H1 (cell line): Measurements from ENCODE around the gene SUSD1. TPM values are rescaled to one million over a fixed set of nuclear protein-coding genes. Genes with fewer than 3 reads are reported as not detected.

Experiments
- CTCF ChIA-PET: fragments of 300-600 bp; sonication (Branson Sonifier 250); formaldehyde crosslinking; loops from one replicate; lab custom pipeline; 2021; ENCODE audit not compliant: partially characterized antibody; lab: Charles Lee
- POLR2A ChIA-PET: fragments of 300-600 bp; sonication (Branson Sonifier 250); formaldehyde crosslinking; loops from one replicate; lab custom pipeline; 2021; ENCODE audit warnings: inconsistent platforms; ENCODE audit not compliant: partially characterized antibody; lab: Charles Lee
- DNase-seq, 2 experiments: peaks; one replicate each; pipeline versions ENCODE4 v3.0.0 to v3.0.0-alpha.2; 2010 to 2022; ENCODE audit warnings: low spot score in 2 of 2, low read depth in 1 of 2, mixed read lengths in 1 of 2
- FAIRE-seq: peaks from 2 replicates; lab custom pipeline; 2011; peaks lifted over from hg19 to GRCh38; lab: Jason Lieb, UNC
- H2AFZ ChIP-seq: 2 replicates; pipeline ENCODE4 v1.8.1; 2012; ENCODE audit warnings: low read length, inconsistent platforms
- H2AK5ac ChIP-seq: 2 replicates; pipeline ENCODE4 v1.6.1; 2013; ENCODE audit warnings: low read depth, low read length
- H2BK120ac ChIP-seq: replicated peaks from 2 replicates; pipeline ENCODE3; 2013; ENCODE audit warnings: low read depth, low read length, inconsistent platforms
- H2BK12ac ChIP-seq: 2 replicates; pipeline ENCODE4 v1.6.1; 2013; ENCODE audit warnings: low read depth, low read length
- H2BK15ac ChIP-seq: 2 replicates; pipeline ENCODE4 v1.6.1; 2013; ENCODE audit warnings: low read length
- H2BK20ac ChIP-seq: 2 replicates; pipeline ENCODE4 v1.6.1; 2013; ENCODE audit warnings: low read length
- H2BK5ac ChIP-seq: 2 replicates; pipeline ENCODE4 v1.6.1; 2013; ENCODE audit warnings: low read depth, low read length
- H3K14ac ChIP-seq: 2 replicates; pipeline ENCODE4 v1.6.1; 2013; ENCODE audit warnings: inconsistent platforms; ENCODE audit not compliant: insufficient read length
- H3K18ac ChIP-seq: 2 replicates; pipeline ENCODE4 v1.6.1; 2013; ENCODE audit warnings: low read length; ENCODE audit errors: extremely low read depth
- H3K23ac ChIP-seq: 2 replicates; pipeline ENCODE4 v1.6.1; 2013; ENCODE audit warnings: inconsistent platforms; ENCODE audit not compliant: insufficient read length
- H3K23me2 ChIP-seq: 2 replicates; pipeline ENCODE4 v1.6.1; 2013; ENCODE audit warnings: low read depth, low read length
- H3K27ac ChIP-seq: 2 replicates; pipeline ENCODE4 v1.6.1; 2011; ENCODE audit warnings: low read depth, low read length, inconsistent platforms
- H3K27me3 ChIP-seq, 4 experiments: replicated peaks in 1 of 4; 1 replicate in 1 of 4; 2 replicates in 3 of 4; pipeline versions ENCODE4 v1.6.1 to v1.8.1; 2011 to 2013; ENCODE audit warnings: low read length in 3 of 4, mild to moderate bottlenecking in 3 of 4, inconsistent platforms in 2 of 4, mixed read lengths in 2 of 4, moderate library complexity in 1 of 4; ENCODE audit not compliant: control insufficient read depth in 3 of 4, insufficient read depth in 3 of 4; ENCODE audit errors: extremely low read depth in 1 of 4
- H3K36me3 ChIP-seq, 4 experiments: 2 replicates each; pipeline versions ENCODE4 v1.6.1 to v1.8.1; 2011 to 2013; ENCODE audit warnings: mild to moderate bottlenecking in 4 of 4, low read length in 3 of 4, moderate library complexity in 2 of 4, control low read depth in 1 of 4, inconsistent platforms in 1 of 4; ENCODE audit not compliant: insufficient read depth in 4 of 4, control insufficient read depth in 2 of 4
- H3K4ac ChIP-seq: replicated peaks from 2 replicates; pipeline ENCODE3; 2013; ENCODE audit warnings: low read length, low read depth, mixed read lengths, inconsistent platforms; ENCODE audit not compliant: insufficient read length
- H3K4me1 ChIP-seq, 4 experiments: replicated peaks in 1 of 4; 1 replicate in 1 of 4; 2 replicates in 3 of 4; pipeline versions ENCODE4 v1.6.1 to v1.8.1; 2011 to 2013; ENCODE audit warnings: low read length in 3 of 4, inconsistent platforms in 2 of 4, mixed read lengths in 1 of 4; ENCODE audit not compliant: insufficient read depth in 4 of 4, control insufficient read depth in 3 of 4
- H3K4me2 ChIP-seq, 2 experiments: 2 replicates each; pipeline versions ENCODE4 v1.6.1 to v1.8.1; 2011 to 2013; ENCODE audit warnings: low read depth in 2 of 2, low read length in 2 of 2, control low read depth in 1 of 2, inconsistent platforms in 1 of 2, mild to moderate bottlenecking in 1 of 2; ENCODE audit not compliant: insufficient read depth in 1 of 2
- H3K4me3 ChIP-seq, 4 experiments: fragments of 200-600, 300-600 bp in 1 of 4; sonication (generic), shearing (Covaris generic), sonication (Bioruptor Twin) in 1 of 4; 2 replicates each; pipeline versions ENCODE4 v1.5.1 to v1.8.1; 2011 to 2016; ENCODE audit warnings: low read length in 4 of 4, low read depth in 3 of 4, control low read depth in 2 of 4, inconsistent platforms in 2 of 4, mild to moderate bottlenecking in 2 of 4, mixed read lengths in 1 of 4, moderate library complexity in 1 of 4; ENCODE audit not compliant: insufficient read depth in 2 of 4; ENCODE audit errors: extremely low read depth in 1 of 4
- H3K56ac ChIP-seq: replicated peaks from 2 replicates; pipeline ENCODE3; 2013; ENCODE audit warnings: low read depth, mild to moderate bottlenecking, mixed read lengths, low read length, inconsistent platforms; ENCODE audit not compliant: insufficient read length
- H3K79me1 ChIP-seq: 2 replicates; pipeline ENCODE4 v1.6.1; 2013; ENCODE audit warnings: low read depth, low read length, control low read depth
- H3K79me2 ChIP-seq, 2 experiments: 2 replicates each; pipeline versions ENCODE4 v1.6.1 to v1.8.1; 2012 to 2013; ENCODE audit warnings: low read length in 2 of 2, mild to moderate bottlenecking in 2 of 2, inconsistent platforms in 1 of 2; ENCODE audit not compliant: insufficient read depth in 2 of 2, control insufficient read depth in 1 of 2
- H3K9ac ChIP-seq, 4 experiments: replicated peaks in 1 of 4; 1 replicate in 1 of 4; 2 replicates in 3 of 4; pipeline versions ENCODE4 v1.6.1 to v1.8.1; 2011 to 2013; ENCODE audit warnings: low read depth in 3 of 4, low read length in 3 of 4, control low read depth in 2 of 4, mild to moderate bottlenecking in 2 of 4, moderate library complexity in 2 of 4, inconsistent platforms in 1 of 4; ENCODE audit errors: extremely low read depth in 1 of 4
- H3K9me3 ChIP-seq, 2 experiments: 2 replicates each; pipeline versions ENCODE4 v1.6.1 to v1.8.1; 2012 to 2013; ENCODE audit warnings: mild to moderate bottlenecking in 2 of 2, moderate library complexity in 2 of 2, control low read depth in 1 of 2, inconsistent platforms in 1 of 2, low read depth in 1 of 2, low read length in 1 of 2, mixed read lengths in 1 of 2; ENCODE audit not compliant: insufficient read depth in 2 of 2
- H4K20me1 ChIP-seq, 2 experiments: replicated peaks in 1 of 2; 2 replicates each; pipeline versions ENCODE3 to v1.8.1; 2011 to 2013; ENCODE audit warnings: inconsistent platforms in 2 of 2, low read length in 2 of 2, mild to moderate bottlenecking in 1 of 2; ENCODE audit not compliant: insufficient read depth in 2 of 2, control insufficient read depth in 1 of 2
- H4K5ac ChIP-seq: 2 replicates; pipeline ENCODE4 v1.6.1; 2013; ENCODE audit warnings: low read length, low read depth, mixed read lengths, inconsistent platforms; ENCODE audit not compliant: insufficient read length
- H4K8ac ChIP-seq: 2 replicates; pipeline ENCODE4 v1.8.0; 2013; ENCODE audit warnings: mild to moderate bottlenecking, moderate library complexity, low read length, inconsistent platforms; ENCODE audit not compliant: insufficient read depth; ENCODE audit errors: extremely low read depth
- H4K91ac ChIP-seq: replicated peaks from 2 replicates; pipeline ENCODE3; 2013; ENCODE audit warnings: low read length, mixed read lengths, inconsistent platforms; ENCODE audit not compliant: insufficient read length
- CREB1 ChIP-seq: IDR thresholded peaks from 2 replicates; pipeline ENCODE4 v1.6.1; 2012; ENCODE audit warnings: inconsistent platforms
- EGR1 ChIP-seq: IDR thresholded peaks from 2 replicates; pipeline ENCODE4 v1.6.1; 2011; ENCODE audit warnings: low read depth, low read length, borderline replicate concordance
- FOSL1 ChIP-seq: IDR thresholded peaks from 2 replicates; pipeline ENCODE4 v1.6.1; 2011; ENCODE audit warnings: mild to moderate bottlenecking, low read depth, low read length, moderate library complexity; ENCODE audit not compliant: insufficient read depth
- HDAC6 ChIP-seq: IDR thresholded peaks from one replicate; pipeline ENCODE4 v1.7.1; 2012; ENCODE audit warnings: low read depth, mild to moderate bottlenecking, inconsistent platforms, low read length, moderate library complexity
- JUND ChIP-seq: IDR thresholded peaks from 2 replicates; pipeline ENCODE4 v1.6.1; 2011; ENCODE audit warnings: mild to moderate bottlenecking, improper control_type of control experiment, low read length
- NANOG ChIP-seq: IDR thresholded peaks from 2 replicates; pipeline ENCODE4 v1.6.1; 2011; ENCODE audit warnings: low read length, low read depth, mild to moderate bottlenecking, inconsistent platforms; ENCODE audit not compliant: insufficient read depth, poor library complexity, severe bottlenecking
- RAD21 ChIP-seq, 2 experiments: IDR thresholded peaks in 1 of 2; conservative IDR thresholded peaks in 1 of 2; 2 replicates each; pipeline ENCODE4 v1.6.1; 2011; ENCODE audit warnings: low read depth in 2 of 2, low read length in 2 of 2, improper control_type of control experiment in 1 of 2, inconsistent platforms in 1 of 2, mild to moderate bottlenecking in 1 of 2, moderate library complexity in 1 of 2
- RXRA ChIP-seq: IDR thresholded peaks from 2 replicates; pipeline ENCODE4 v1.6.1; 2011; ENCODE audit warnings: low read depth, mild to moderate bottlenecking, low read length, moderate library complexity; ENCODE audit not compliant: insufficient read depth
- SIX5 ChIP-seq: IDR thresholded peaks from 2 replicates; pipeline ENCODE4 v1.6.1; 2011; ENCODE audit warnings: mild to moderate bottlenecking, low read depth, low read length
- SP4 ChIP-seq: IDR thresholded peaks from 2 replicates; pipeline ENCODE4 v1.6.1; 2012; ENCODE audit warnings: low read length, inconsistent platforms
- SUZ12 ChIP-seq: fragments of 200-600 bp; sonication (generic); IDR thresholded peaks from 2 replicates; pipeline ENCODE4 v1.6.1; 2012; ENCODE audit warnings: mild to moderate bottlenecking, inconsistent platforms, low read length, moderate library complexity, mixed read lengths
- TBP ChIP-seq: IDR thresholded peaks from 2 replicates; pipeline ENCODE4 v1.6.1; 2011; ENCODE audit warnings: low read depth, low read length, improper control_type of control experiment
- TCF12 ChIP-seq: IDR thresholded peaks from 2 replicates; pipeline ENCODE4 v1.6.1; 2011; ENCODE audit warnings: low read depth, mild to moderate bottlenecking, low read length
- USF2 ChIP-seq: IDR thresholded peaks from 2 replicates; pipeline ENCODE4 v1.6.1; 2011; ENCODE audit warnings: low read length, improper control_type of control experiment
- WGBS, 2 experiments: shearing (Covaris generic) in 1 of 2; methylation state at CpG; one replicate each; pipeline versions ENCODE4 v1.1.6 to v1.1.7; 2013 to 2015; ENCODE audit warnings: low lambda C conversion rate in 2 of 2, mixed read lengths in 2 of 2, inconsistent platforms in 1 of 2, low coverage in 1 of 2, missing lambda C conversion rate in 1 of 2; ENCODE audit not compliant: insufficient replicate concordance in 2 of 2, insufficient coverage in 1 of 2, insufficient read length in 1 of 2; ENCODE audit errors: extremely low coverage in 1 of 2, missing lambda C conversion rate in 1 of 2; 5-methylcytosine and 5-hydroxymethylcytosine counted together
- polyA plus RNA-seq, 7 experiments: library from polyadenylated mRNA; depleted of rRNA in 3 of 7; stranded (reverse) in 5 of 7; unstranded in 2 of 7; fragments of >200 nt in 5 of 7; fragments of 200-250 nt in 2 of 7; gene quantifications; 1 replicate in 5 of 7; 2 replicates in 1 of 7; 4 replicates in 1 of 7; pipeline versions ENCODE4 v1.2.1 to v1.2.3, GENCODE V29; 2011 to 2013; ENCODE audit warnings: missing spikeins in 2 of 7, mixed read lengths in 2 of 7
- total RNA-seq: library from RNA; stranded (reverse); fragmentation: NEBNext Ultra II Directional; extraction: Animal tissue kit (Norgen Biotek cat#: 25700); gene quantifications from 2 replicates; pipeline ENCODE4 v1.2.1, GENCODE V29; 2021

SUSD1 gene
- total and polyA plus RNA-seq, 2 of the 8 experiments (the other 6 are each of a cell fraction or from before 2014, with no cell fraction given), result 2.8 to 7.2 TPM

- Histone ChIP-seq H3K18ac (no peak overlapping the region), H3K36me3 (no peaks in the 10 kb centered on the region), H4K20me1 (no peaks in the 10 kb centered on the region), H4K5ac (no peak overlapping the region), H3K4me2 (no peak overlapping the region), H3K27ac (no peak overlapping the region), H3K23me2 (no peaks in the 10 kb centered on the region), H3K79me2 (no peaks in the 10 kb centered on the region), H2AFZ (no peak overlapping the region), H2BK120ac (no peak overlapping the region), H3K23ac (no peak overlapping the region), H2BK12ac (no peak overlapping the region), H2AK5ac (no peak overlapping the region), H3K4me3 (no peak overlapping the region), H4K91ac (no peak overlapping the region), H3K4ac (no peak overlapping the region), H4K8ac (no peak overlapping the region), H3K14ac (no peak overlapping the region), H2BK5ac (no peak overlapping the region), H2BK15ac (no peak overlapping the region), H3K27me3 (no peaks in the 10 kb centered on the region), H3K9ac (no peak overlapping the region), H3K4me1 (peaks cover 0 to 2% (median under 1%) of the 10 kb centered on the region in 4 experiments; a peak in 1 of 7 replicates), H3K56ac (no peak overlapping the region), H2BK20ac (no peak overlapping the region), H3K79me1 (no peaks in the 10 kb centered on the region), H3K9me3 (no peaks in the 10 kb centered on the region)
- ChIA-PET CTCF (interaction anchor here (0.6 to 8.8 kb wide), 48 partner anchors 9 to 974 kb away, joined by 3 to 118 read pairs (median 4); partner anchors contain the start of gene PTGR1), POLR2A (interaction anchor here (2.0 kb wide), 1 partner anchor 316 kb away, joined by 5 read pairs; no protein-coding TSS in a partner anchor)
- 40% methylated on average over 2 of the region's 2 CpGs; no CpG with 5 or more reads in 1 of the 2 experiments for WGBS, 2 experiments
- FAIRE-seq (no peak), DNase-seq (no peak)
- no peak for TF ChIP-seq RXRA
- no peak for TF ChIP-seq USF2
- TF ChIP-seq NANOG, result no peak
- TF ChIP-seq SP4, result no peak
- TF ChIP-seq TBP, result no peak
- no peak for TF ChIP-seq CREB1
- no peak for TF ChIP-seq HDAC6
- no peak for TF ChIP-seq FOSL1
- no peak for TF ChIP-seq JUND
- TF ChIP-seq EGR1, result no peak
- TF ChIP-seq SUZ12, result no peak
- no peak for TF ChIP-seq TCF12
- TF ChIP-seq RAD21 (IDR thresholded peaks at IDR 0.05 in 1 of 2, conservative IDR thresholded peaks at IDR 0.05 in 1 of 2; ENCODE audit: low read depth in 2 of 2, low read length in 2 of 2), result no peak
- no peak for TF ChIP-seq SIX5
These were observed 100.1 kb downstream of the SUSD1 start for GRCh38 chr9:112075009-112075378.
